HL-60/S4 (cell line): ENCODE data around the gene DDX23.

Source experiments
- in situ Hi-C: fragments of 300-500 bp; cut with MboI; formaldehyde crosslinking; loops from 2 replicates; pipeline ENCODE4 v1.14.3; 2022; ENCODE audit warnings: low sequenced_read_pairs

Gene DDX23

GRCh38 chr12:48800971-48801370 lies 51.0 kb downstream of the DDX23 start:
- in situ Hi-C loops, result no loop called here

DNA sequence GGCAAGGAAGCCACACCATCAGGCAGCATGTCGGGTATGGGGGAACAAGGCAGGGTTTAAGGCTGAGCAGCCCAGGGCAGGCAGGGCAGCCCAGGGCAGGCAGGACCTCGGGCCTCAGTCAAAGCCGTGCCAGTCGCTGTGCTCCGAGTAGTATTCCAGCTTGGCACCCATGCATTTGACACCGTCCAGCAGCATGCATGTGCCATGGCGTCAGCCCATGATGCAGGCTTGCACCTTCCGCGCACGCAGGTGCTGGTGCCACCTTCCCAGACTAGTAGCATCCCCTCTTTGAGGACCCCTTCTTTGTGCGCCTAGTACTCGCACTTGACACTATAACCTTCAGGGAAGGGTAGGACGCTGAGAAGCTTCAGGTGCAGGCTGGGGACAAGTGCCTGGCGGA lies 51.5 kb downstream of the DDX23 start:
- in situ Hi-C loops, result no loop called here

GRCh38 chr12:48796976-48797375 lies 55.0 kb downstream of the DDX23 start:
- in situ Hi-C loops, result no loop called here

GRCh38 chr12:48795550-48796455 lies 56.2 kb downstream of the DDX23 start:
- in situ Hi-C loops, result no loop called here

- in situ Hi-C loops, result loop anchor here (5.0 kb wide), 1 partner anchor 43 kb away; no protein-coding TSS in a partner anchor
Measured at GRCh38 chr12:48794870-48795269, 57.1 kb downstream of the DDX23 start.

- in situ Hi-C loops, result loop anchor here (5.0 kb wide), 1 partner anchor 41 kb away; no protein-coding TSS in a partner anchor
Measured at GRCh38 chr12:48793696-48794095, 58.3 kb downstream of the DDX23 start.

GRCh38 chr12:48789858-48790326 lies 62.1 kb downstream of the DDX23 start:
- in situ Hi-C loops, result loop anchor here (5.0 kb wide), 1 partner anchor 38 kb away; no protein-coding TSS in a partner anchor

DNA sequence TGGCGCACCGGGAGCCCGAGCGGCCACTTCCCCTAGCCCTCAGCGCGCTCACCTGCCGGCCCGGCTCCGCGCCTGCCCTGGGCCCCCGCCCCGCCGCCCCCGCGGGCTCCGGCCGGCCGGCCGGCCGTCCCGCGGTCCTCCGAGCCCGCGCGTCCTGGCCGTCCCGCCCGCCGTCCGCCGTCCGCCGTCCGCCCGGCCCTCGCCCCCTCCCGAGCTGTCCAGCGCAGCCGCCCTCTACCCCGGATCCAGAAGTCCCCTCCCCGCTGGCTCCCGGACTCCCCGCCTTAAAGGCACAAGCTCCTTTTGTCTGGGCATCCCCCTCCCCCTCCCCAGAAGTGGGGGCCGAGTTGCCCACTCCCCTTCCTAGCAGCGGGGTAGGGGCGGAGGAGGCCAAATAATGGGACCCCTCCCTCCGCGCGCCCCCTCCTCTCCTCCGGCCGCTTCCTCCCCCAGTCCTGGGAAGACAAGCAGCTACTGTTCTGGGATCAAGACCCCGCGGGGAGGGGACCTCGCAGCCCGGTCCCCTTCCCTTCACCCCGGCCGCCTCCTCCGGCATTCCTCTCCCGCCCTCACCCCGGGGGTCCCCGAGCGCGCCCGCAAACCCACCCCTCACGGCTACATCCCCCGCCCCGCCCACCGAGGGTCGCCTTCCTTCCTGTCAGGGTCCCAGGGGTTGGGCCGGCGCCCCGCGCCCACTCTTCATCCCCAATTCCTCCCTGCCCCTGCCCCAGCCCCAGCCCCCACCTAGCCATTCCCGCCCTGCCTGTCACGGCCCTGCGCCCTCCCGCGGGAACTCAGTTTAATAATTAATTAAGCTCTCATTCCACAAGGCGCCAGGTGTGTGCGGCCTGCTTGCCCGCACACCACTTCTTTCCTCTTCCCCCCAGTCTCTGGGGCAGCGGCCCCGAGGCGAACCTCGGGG lies 62.8 kb downstream of the DDX23 start, which contains the start of gene ADCY6:
Gene ADCY6 (minus strand): TSS at position 236 of the 922 bp plus-strand sequence. CDS start 5,655 bp downstream, outside the sequence.
- in situ Hi-C loops, result no loop called here

GRCh38 chr12:48788524-48788853 lies 63.5 kb downstream of the DDX23 start:
- in situ Hi-C loops, result no loop called here

GRCh38 chr12:48787791-48788523 lies 64.0 kb downstream of the DDX23 start:
- in situ Hi-C loops, result no loop called here

- in situ Hi-C loops, result no loop called here
Measured at GRCh38 chr12:48786591-48787544, 65.1 kb downstream of the DDX23 start.

DNA sequence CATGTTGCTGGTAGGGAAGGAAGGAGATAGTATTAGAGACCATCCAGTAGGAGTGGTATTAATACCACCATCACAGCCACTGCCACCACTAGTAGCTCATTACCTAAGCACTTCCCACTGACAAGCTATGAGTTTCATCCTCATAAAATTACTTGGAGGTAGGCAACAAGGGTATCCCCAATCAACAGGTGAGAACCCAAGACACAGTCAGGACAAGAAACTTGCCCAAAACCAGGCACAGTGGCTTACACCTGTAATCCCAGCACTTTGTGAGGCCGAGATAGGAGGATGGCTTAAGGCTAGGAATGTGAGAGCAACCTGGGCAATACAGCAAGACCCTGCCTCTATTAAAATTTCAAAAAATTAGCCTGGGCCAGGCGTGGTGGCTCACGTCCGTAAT lies 68.5 kb downstream of the DDX23 start:
- in situ Hi-C loops, result no loop called here

GRCh38 chr12:48782457-48783395 lies 69.2 kb downstream of the DDX23 start:
- in situ Hi-C loops, result no loop called here

- in situ Hi-C loops, result no loop called here
Measured at GRCh38 chr12:48781750-48782456, 70.1 kb downstream of the DDX23 start.

DNA sequence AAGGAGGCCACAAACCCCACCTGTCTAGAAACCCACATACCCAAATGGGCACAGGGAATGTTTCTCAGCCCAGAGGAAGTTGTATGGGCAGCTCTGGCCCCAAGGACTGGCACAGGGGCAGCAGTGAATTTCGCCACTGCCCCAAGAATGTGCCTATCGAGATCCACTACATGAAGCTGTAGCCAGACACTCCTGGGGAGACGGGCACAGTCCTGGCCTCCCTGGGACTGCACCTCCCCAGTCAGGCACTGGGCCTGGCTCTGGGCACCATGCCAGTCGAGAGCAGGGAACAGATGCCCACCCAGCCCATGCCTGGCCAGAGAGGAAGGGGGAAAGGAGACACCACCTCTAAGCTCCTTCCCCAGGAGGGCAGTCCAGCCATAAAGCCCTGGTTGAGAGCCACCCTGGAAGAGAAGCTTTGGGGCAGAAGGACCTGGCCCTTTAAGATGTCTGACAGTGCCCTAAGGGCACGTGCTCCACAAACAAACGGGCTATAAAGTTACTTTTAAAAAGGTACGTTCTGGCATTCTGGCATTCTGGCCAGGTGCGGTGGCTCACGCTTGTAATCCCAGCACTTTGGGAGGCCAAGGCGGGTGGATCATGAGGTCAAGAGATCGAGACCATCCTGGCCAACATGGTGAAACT lies 71.5 kb downstream of the DDX23 start:
- in situ Hi-C loops, result no loop called here

DNA sequence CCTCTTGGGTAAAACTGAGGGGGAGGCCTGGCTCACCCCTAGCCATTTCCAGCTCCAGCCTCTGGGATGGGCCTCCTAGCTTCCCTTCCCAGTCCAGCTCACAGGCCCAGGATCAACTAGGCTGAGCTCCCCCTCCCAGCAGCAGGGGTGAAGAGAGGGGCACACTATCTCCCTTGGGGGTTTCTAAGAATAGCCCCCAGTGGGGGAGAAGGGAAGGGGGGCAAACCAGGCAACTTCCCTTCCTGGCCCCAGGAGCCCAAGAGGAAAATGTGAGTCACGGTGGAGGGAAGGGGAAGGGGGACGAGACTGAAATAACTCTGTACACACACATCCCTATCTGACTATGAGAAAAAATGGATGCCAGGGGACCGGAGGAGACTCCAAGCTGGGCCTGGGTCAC lies 72.1 kb downstream of the DDX23 start:
- in situ Hi-C loops, result no loop called here
